Activated CD4-positive, alpha-beta T cell treated with anti-CD3 and anti-CD28 coated beads for 36 hours (primary cell): ENCODE results near the gene PPP1R36. TPM values are rescaled to one million over a fixed set of nuclear protein-coding genes. Genes with fewer than 3 reads are reported as not detected.
"Not testable (repeated sequence)": the region's sequence is repeated elsewhere in the genome, so short reads cannot be mapped to it uniquely, and the experiment has no call there.

Experiments used
- ATAC-seq: fragments of 200-7000 bp; cut with Tn5 transposase; one replicate; pipeline ENCODE4 v1.10.0; 2021; ENCODE audit warnings: mild to moderate bottlenecking, moderate library complexity
- CTCF ChIA-PET: fragments of 350-600 bp; sonication (Branson Sonifier 250); formaldehyde crosslinking; loops from one replicate; lab custom pipeline; 2021; ENCODE audit warnings: antibody characterized with exemption; lab: Charles Lee
- POLR2A ChIA-PET: fragments of 350-600 bp; sonication (Branson Sonifier 250); formaldehyde crosslinking; loops from one replicate; lab custom pipeline; 2021; ENCODE audit warnings: antibody characterized with exemption, inconsistent platforms; lab: Charles Lee
- DNase-seq: peaks from one replicate; pipeline ENCODE4 v3.0.0-alpha.2; 2020
- H3K27ac Mint-ChIP-seq: one replicate; pipeline ENCODE4 v1.8.0; 2021; ENCODE audit warnings: mixed read lengths
- H3K27me3 Mint-ChIP-seq: one replicate; pipeline ENCODE4 v1.8.0; 2021; ENCODE audit warnings: mixed read lengths
- H3K36me3 Mint-ChIP-seq: one replicate; pipeline ENCODE4 v1.8.0; 2021; ENCODE audit warnings: low read depth, mixed read lengths
- H3K4me1 Mint-ChIP-seq: one replicate; pipeline ENCODE4 v1.8.0; 2021; ENCODE audit warnings: mixed read lengths
- H3K4me3 Mint-ChIP-seq: one replicate; pipeline ENCODE4 v1.8.0; 2021; ENCODE audit warnings: mild to moderate bottlenecking, moderate library complexity, mixed read lengths
- H3K9me3 Mint-ChIP-seq: one replicate; pipeline ENCODE4 v1.8.0; 2021; ENCODE audit warnings: low read depth, mixed read lengths
- intact Hi-C, 2 experiments: fragments of 100-400 bp; cut with DNase I in 1 of 2; cut with micrococcal nuclease in 1 of 2; formaldehyde crosslinking; loops; one replicate each; pipeline versions ENCODE4 v1.14.2 to v1.15.1; 2022 to 2024; cut with DNase I, micrococcal nuclease
- total RNA-seq, 2 experiments: library from RNA; stranded (reverse); gene quantifications; one replicate each; pipeline ENCODE4 v1.2.3, GENCODE V29; 2021

PPP1R36 gene
- total RNA-seq, 2 experiments from 2014 or later = 0.14 TPM; not detected in 1

DNA sequence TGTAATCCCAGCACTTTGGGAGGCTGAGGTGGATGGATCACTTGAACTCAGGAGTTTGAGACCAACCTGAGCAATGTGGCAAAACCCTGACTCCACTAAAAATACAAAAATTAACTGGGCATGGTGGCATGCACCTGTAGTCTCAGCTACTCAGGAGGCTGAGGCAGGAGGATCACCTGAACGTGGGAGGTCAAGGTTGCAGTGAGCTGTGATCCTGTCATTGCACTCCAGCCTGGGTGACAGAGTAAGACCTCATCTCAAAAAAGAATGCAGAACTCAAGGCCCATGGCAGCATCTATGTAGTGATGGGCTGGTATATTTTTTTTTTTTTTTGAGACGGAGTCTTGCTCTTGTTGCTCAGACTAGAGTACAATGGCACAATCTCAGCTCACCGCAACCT, 81.5 kb downstream of the PPP1R36 start:
- H3K36me3 Mint-ChIP-seq, H3K27ac Mint-ChIP-seq, ATAC-seq, DNase-seq, H3K9me3 Mint-ChIP-seq, H3K4me3 Mint-ChIP-seq, POLR2A ChIA-PET, H3K4me1 Mint-ChIP-seq, H3K27me3 Mint-ChIP-seq: not testable (repeated sequence)
- CTCF ChIA-PET = interaction anchor here (0.9 kb wide), 1 partner anchor 19 kb away, joined by 4 read pairs; no protein-coding TSS in a partner anchor
- intact Hi-C loops = loop anchor here in 1 of 2 experiments (10.0 kb wide), 1 partner anchor 166 kb away; the partner anchor contains the start of gene AKAP5

DNA sequence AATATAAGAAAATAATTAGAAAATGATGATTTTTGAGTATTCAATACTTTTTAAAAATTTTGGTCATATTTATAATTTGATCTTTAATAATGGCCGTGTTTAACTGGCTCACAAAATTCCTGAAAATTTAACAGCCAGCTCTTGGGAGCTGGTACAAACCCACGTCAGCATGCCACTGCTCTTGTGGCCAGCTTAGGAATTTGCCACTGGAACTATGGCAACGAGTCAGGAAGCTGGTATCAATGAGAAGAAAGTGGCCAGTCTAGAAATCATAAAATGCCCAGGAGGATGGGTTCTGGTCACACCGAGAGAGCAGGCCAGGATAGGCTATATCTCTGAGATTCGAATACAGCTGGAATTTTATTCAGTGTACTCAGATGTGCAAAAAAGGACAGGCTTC, 82.3 kb downstream of the PPP1R36 start:
- intact Hi-C loops = loop anchor here in 1 of 2 experiments (10.0 kb wide), 1 partner anchor 167 kb away; the partner anchor contains the start of gene AKAP5
- no peak overlapping the region for H3K27ac Mint-ChIP-seq
- DNase-seq = no peak
- CTCF ChIA-PET = interaction anchor here (0.9 kb wide), 1 partner anchor 20 kb away, joined by 4 read pairs; no protein-coding TSS in a partner anchor
- no peak overlapping the region for H3K4me3 Mint-ChIP-seq
- POLR2A ChIA-PET = no interaction called here
- ATAC-seq = no peak
- peaks cover 3% of the 10 kb centered on the region for H3K4me1 Mint-ChIP-seq
- H3K9me3 Mint-ChIP-seq = no peaks in the 10 kb centered on the region
- no peaks in the 10 kb centered on the region for H3K36me3 Mint-ChIP-seq
- H3K27me3 Mint-ChIP-seq = peaks cover 3% of the 10 kb centered on the region

DNA sequence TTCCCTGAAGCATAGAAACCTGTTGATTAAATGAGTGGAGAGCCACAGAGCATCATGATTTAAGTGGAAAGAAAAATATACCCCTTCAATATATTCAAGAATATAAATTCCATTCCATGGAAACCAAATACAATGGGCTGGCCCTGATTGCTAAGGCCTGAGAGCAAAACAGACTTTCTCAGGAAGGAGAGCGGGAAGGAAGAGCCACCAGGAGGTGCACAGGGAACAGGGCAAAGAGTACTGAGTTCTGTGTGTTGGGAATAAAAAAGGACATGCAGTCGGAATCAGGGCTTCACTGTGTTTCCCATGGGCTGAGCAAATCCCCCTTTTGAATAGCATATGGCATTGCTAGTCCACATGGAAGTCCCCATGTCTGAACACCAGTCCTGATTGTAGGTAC, 84.8 kb downstream of the PPP1R36 start:
- POLR2A ChIA-PET = no interaction called here
- Mint-ChIP-seq H3K4me3 (no peak overlapping the region), H3K4me1 (peaks cover 3% of the 10 kb centered on the region), H3K27me3 (peaks cover 3% of the 10 kb centered on the region), H3K27ac (no peak overlapping the region), H3K36me3 (no peaks in the 10 kb centered on the region), H3K9me3 (no peaks in the 10 kb centered on the region)
- intact Hi-C loops = loop anchor here in 1 of 2 experiments (1.0 to 10.0 kb wide), 2 partner anchors 11 to 170 kb away; partner anchors contain the start of gene AKAP5
- no peak for DNase-seq
- no peak for ATAC-seq
- CTCF ChIA-PET = interaction anchor here (4.9 kb wide), 1 partner anchor 291 kb away, joined by 32 read pairs; no protein-coding TSS in a partner anchor

DNA sequence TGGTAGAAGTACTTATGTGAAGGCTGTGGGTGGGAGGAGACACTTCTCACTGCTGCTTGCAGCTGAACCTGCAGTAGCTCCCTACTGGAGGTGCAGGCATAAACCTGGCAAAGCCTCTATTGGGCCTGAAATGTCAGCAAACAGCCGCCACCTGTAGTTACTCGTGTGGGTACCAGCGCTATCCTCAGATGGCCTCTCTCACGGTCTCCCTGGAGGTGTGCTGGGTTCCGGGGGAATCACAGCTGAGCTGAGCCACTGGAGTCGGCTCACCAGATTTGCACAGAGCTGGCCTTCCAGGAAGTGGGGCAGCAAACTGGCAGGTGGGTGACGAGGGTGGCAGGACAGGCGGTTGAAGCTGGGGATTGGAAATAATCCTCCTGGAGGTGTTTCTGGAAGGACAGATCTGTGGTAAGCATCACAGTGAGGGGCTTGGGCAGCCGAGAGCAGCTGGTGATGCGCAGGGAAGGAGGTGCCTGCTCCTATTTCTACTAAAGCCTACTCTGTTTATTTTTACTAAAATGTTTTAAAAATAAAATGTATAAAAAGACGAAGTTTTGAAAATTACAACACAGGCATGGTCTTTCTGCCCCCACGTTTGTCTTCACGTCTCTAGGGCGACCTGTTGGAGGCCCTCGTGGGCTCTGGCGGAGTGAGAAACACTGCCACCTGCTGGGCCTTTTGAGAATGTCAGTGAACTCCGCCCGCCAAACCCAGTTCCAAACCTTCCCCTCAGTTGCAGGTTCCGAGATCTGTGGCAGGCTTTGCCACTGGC, 86.6 kb downstream of the PPP1R36 start:
- Mint-ChIP-seq H3K27ac (no peak overlapping the region), H3K27me3 (peaks cover 3% of the 10 kb centered on the region), H3K36me3 (no peaks in the 10 kb centered on the region), H3K4me1 (peaks cover 3% of the 10 kb centered on the region), H3K9me3 (no peaks in the 10 kb centered on the region), H3K4me3 (no peak overlapping the region)
- DNase-seq (peak; percentile 83), ATAC-seq (peak; percentile 98)
- intact Hi-C loops = loop anchor here (1.0 to 10.0 kb wide), 7 partner anchors 96 to 292 kb away; partner anchors contain the start of genes HSPA2 (in 2 of the 2) and AKAP5 (in 1 of the 2)
- ChIA-PET CTCF (interaction anchor here (0.6 to 4.9 kb wide), 47 partner anchors 8 to 352 kb away, joined by 3 to 35 read pairs (median 4); partner anchors contain the start of gene PLEKHG3), POLR2A (interaction anchor here (0.6 to 1.3 kb wide), 2 partner anchors 96 to 152 kb away, joined by 3 to 5 read pairs; partner anchors contain the start of gene HSPA2)

DNA sequence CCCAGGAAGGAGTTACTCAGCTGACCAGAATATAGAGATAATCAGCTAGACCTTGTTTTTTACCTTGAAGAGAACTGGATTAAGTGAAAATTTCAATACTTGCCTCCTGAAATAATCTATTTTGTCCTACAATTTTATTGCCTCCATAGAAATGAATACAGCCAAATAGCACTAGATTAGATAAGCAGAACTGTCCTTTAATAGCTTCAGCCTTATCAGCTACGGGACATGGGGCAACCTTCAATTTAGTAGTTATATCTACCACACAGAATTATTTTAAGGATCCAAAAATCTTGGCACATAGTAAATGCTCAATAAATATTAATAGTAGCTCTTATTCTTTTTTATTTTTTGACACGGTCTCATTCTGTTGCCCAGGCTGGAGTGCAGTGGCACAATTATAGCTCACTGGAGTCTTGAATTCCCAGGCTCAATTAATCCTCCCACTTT, 87.2 kb downstream of the PPP1R36 start:
- no peak overlapping the region for H3K4me3 Mint-ChIP-seq
- intact Hi-C loops = loop anchor here (1.0 to 10.0 kb wide), 7 partner anchors 96 to 293 kb away; partner anchors contain the start of genes HSPA2 (in 2 of the 2) and AKAP5 (in 1 of the 2)
- DNase-seq (no peak), ATAC-seq (no peak)
- H3K4me1 Mint-ChIP-seq = peaks cover 3% of the 10 kb centered on the region
- H3K9me3 Mint-ChIP-seq = no peaks in the 10 kb centered on the region
- peaks cover 5% of the 10 kb centered on the region for H3K27me3 Mint-ChIP-seq
- ChIA-PET POLR2A (no interaction called here), CTCF (interaction anchor here (0.6 to 4.9 kb wide), 37 partner anchors 9 to 944 kb away, joined by 3 to 35 read pairs (median 5); partner anchors contain the start of gene PLEKHG3)
- no peaks in the 10 kb centered on the region for H3K36me3 Mint-ChIP-seq
- no peak overlapping the region for H3K27ac Mint-ChIP-seq

DNA sequence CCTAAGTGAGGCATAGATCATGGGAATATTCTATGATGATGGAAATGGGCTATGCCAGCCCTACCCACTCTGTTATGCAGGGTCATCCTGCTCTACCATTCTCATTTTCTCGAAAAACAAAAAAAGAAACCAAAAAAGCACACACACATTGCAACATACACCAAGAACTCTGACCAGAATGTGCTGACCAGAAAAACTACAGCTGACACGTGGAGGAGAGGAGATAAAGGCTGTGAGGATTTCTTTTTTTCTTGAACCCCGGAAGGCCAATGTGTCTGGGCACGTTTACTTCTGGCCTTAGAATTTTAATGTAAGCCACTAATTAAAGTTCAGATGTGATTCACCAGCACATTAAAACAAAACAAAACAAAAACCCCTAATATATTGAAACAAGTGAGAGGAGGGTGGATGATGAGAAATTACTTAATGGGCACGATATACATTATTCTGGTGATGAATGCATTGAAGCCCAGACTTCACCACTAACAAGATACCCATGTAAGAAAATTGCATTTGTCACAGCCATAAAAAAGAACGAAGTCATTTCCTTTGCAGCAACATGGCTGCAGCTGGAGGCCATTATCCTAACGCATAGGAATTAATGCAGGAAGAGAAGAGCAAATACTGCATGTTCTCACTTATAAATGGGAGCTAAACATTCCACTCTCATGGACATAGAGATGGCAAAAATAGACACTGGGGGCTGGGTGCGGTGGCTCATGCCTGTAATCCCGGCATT, 88.1 kb downstream of the PPP1R36 start:
- no peaks in the 10 kb centered on the region for H3K9me3 Mint-ChIP-seq
- ATAC-seq (no peak), DNase-seq (no peak)
- CTCF ChIA-PET = interaction anchor here (0.6 to 4.9 kb wide), 20 partner anchors 8 to 943 kb away, joined by 3 to 35 read pairs (median 7); no protein-coding TSS in a partner anchor
- H3K4me3 Mint-ChIP-seq = no peak overlapping the region
- no peak overlapping the region for H3K27ac Mint-ChIP-seq
- no peaks in the 10 kb centered on the region for H3K36me3 Mint-ChIP-seq
- H3K4me1 Mint-ChIP-seq = peaks cover 3% of the 10 kb centered on the region
- peaks cover 5% of the 10 kb centered on the region for H3K27me3 Mint-ChIP-seq
- intact Hi-C loops = loop anchor here in 1 of 2 experiments (2.0 to 10.0 kb wide), 3 partner anchors 97 to 211 kb away; partner anchors contain the start of genes AKAP5 and HSPA2
- POLR2A ChIA-PET = no interaction called here

DNA sequence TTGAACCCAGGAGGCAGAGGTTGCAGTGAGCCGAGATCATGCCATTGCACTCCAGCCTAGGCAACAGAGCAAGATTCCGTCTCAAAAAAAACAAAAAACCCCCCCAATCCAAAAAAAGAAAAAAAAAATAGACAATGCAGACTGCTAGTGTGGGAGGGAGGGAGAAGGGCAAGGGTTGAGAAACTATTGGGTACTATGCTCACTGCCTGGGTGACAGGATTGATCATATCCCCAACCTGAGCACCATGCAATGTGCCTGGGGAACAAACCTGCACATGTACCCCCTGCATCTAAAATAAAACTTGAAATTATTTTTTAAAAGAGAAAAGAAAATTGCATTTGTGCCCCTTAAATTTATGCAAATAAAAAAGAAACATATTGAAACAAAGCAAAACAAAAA, 88.9 kb downstream of the PPP1R36 start:
- ATAC-seq (no peak), DNase-seq (no peak)
- Mint-ChIP-seq H3K9me3 (no peaks in the 10 kb centered on the region), H3K4me1 (peaks cover 3% of the 10 kb centered on the region), H3K27ac (no peak overlapping the region), H3K4me3 (no peak overlapping the region), H3K36me3 (no peaks in the 10 kb centered on the region), H3K27me3 (peaks cover 5% of the 10 kb centered on the region)
- intact Hi-C loops = loop anchor here in 1 of 2 experiments (5.0 to 10.0 kb wide), 2 partner anchors 174 to 211 kb away; partner anchors contain the start of gene AKAP5
- CTCF ChIA-PET = interaction anchor here (0.6 to 4.9 kb wide), 6 partner anchors 16 to 295 kb away, joined by 3 to 35 read pairs (median 22); no protein-coding TSS in a partner anchor
- POLR2A ChIA-PET = no interaction called here

Other genes starting within 250 kb of the PPP1R36 start
- 100 to 1,000 TPM; 213 to 222 TPM for gene MTHFD1, start 161.6 kb upstream of the PPP1R36 start, total RNA-seq
- under 1 TPM; 0.39 to 0.43 TPM for gene AKAP5, start 84.5 kb upstream of the PPP1R36 start, total RNA-seq
- gene ZBTB25, start 46.1 kb upstream of the PPP1R36 start, total RNA-seq = 10 to 100 TPM; 32.7 to 40.0 TPM
- 10 to 100 TPM; 41.4 to 45.0 TPM for gene ZBTB1, start 45.2 kb upstream of the PPP1R36 start, total RNA-seq
- gene HSPA2, start 9.2 kb upstream of the PPP1R36 start, total RNA-seq = 1 to 10 TPM; 3.2 to 4.1 TPM
- gene PLEKHG3, start 154.5 kb downstream of the PPP1R36 start, total RNA-seq = 1 to 10 TPM; 6.3 to 7.1 TPM